HL-60 (cell line): ENCODE measurements around the gene NDUFC2.

Experiments used
- GABPA ChIP-seq: IDR thresholded peaks from 2 replicates; pipeline ENCODE4 v1.6.1; 2012; ENCODE audit warnings: low read depth
- POLR2AphosphoS5 ChIP-seq: IDR thresholded peaks from 2 replicates; pipeline ENCODE4 v1.6.1; 2012; ENCODE audit warnings: low read depth
- TF ChIP-seq, protein P1 (sequence below): IDR thresholded peaks from one replicate; pipeline ENCODE4 v1.5.1; 2011; ENCODE audit warnings: low read length, control low read depth, inconsistent platforms; ENCODE audit not compliant: insufficient read depth

DNA sequence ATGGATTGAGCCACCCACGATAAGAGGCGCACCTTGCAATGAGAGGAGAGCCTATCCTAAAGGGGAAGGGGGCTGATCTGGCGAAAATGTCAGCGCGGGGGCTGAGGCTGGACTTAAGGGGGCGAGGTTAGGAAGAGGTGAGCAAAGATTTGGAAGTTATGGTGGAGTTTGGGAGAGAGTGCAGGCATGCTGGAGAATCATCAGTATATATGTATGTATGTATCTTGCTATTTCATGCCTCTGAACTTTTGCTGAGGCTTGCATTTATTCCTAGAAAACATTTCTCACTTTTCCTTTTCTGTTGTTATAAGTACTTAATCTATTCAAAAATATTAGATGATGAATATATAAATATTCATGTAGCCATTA, 33.2 kb downstream of the NDUFC2 start:
- TF ChIP-seq, protein P1, sequence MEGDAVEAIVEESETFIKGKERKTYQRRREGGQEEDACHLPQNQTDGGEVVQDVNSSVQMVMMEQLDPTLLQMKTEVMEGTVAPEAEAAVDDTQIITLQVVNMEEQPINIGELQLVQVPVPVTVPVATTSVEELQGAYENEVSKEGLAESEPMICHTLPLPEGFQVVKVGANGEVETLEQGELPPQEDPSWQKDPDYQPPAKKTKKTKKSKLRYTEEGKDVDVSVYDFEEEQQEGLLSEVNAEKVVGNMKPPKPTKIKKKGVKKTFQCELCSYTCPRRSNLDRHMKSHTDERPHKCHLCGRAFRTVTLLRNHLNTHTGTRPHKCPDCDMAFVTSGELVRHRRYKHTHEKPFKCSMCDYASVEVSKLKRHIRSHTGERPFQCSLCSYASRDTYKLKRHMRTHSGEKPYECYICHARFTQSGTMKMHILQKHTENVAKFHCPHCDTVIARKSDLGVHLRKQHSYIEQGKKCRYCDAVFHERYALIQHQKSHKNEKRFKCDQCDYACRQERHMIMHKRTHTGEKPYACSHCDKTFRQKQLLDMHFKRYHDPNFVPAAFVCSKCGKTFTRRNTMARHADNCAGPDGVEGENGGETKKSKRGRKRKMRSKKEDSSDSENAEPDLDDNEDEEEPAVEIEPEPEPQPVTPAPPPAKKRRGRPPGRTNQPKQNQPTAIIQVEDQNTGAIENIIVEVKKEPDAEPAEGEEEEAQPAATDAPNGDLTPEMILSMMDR = no peak
- TF ChIP-seq POLR2AphosphoS5 (no peak), GABPA (no peak)
